ENCODE results near the gene PPP1R1C.
A peak's percentile ranks its signal among the peaks of the same experiment; 100 is the strongest.

GRCh38 chr2:182066400-182067087 is 80.9 kb downstream of the PPP1R1C start:
- TF ChIP-seq CTCF (IDR thresholded peaks at IDR 0.05; ENCODE audit: low read depth, low read length, missing input control) (no peak), MAX (IDR thresholded peaks at IDR 0.05) (no peak), YY1 (IDR thresholded peaks at IDR 0.05) (no peak), EGR1 (IDR thresholded peaks at IDR 0.05; ENCODE audit: low read depth in 2 of 2) (no peak), TAF1 (conservative IDR thresholded peaks at IDR 0.05) (no peak), ZBTB33 (IDR thresholded peaks at IDR 0.05) (no peak), RAD21 (IDR thresholded peaks at IDR 0.05) (peak in 1 of 2 donors; percentile 8), GABPA (IDR thresholded peaks at IDR 0.05 in 1 of 2, conservative IDR thresholded peaks at IDR 0.05 in 1 of 2) (no peak)

All from liver (tissue), 3 donors.